Measurements from ENCODE around the gene SLC38A10.

Gene SLC38A10

DNA sequence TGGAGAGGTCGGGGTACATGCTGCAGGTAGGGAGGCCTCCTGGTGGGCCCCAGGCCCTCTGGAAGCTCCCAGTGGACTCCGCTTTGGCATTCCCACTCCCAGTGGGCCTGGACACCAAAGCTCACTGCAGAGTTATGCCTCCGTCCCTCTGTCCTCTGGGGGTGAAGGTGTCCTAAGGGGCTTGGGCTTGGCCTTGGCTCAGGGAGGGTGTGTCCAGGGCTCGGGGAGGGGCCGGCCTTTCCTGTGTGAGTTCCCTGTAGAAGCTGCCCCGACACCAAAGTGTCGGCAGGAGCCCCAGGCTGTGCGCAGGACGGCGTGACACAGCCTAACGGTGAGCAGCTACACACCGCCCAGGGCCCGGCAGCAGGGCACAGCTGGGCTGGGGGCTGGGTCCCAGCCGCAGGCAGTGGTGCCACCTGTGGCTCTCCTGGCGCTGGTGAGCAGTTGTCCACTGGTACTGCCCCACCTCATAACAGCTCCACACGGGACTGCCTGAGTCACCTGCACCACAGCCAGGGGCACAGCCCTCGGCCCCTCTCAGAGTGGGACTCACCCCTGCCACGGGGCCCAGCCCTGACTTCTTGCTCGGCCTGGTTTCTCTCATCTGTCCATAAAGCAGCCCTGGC, 62.4 kb downstream of the SLC38A10 start:
- TF ChIP-seq CTCF (IDR thresholded peaks at IDR 0.05; ENCODE audit: control extremely low read depth, extremely low read depth, low read depth, missing control alignments) = no peak
- DNase-seq (ENCODE audit: extremely low spot score) = no peak
- POLR2A ChIA-PET = no interaction called here
- CTCF ChIA-PET = no interaction called here

DNA sequence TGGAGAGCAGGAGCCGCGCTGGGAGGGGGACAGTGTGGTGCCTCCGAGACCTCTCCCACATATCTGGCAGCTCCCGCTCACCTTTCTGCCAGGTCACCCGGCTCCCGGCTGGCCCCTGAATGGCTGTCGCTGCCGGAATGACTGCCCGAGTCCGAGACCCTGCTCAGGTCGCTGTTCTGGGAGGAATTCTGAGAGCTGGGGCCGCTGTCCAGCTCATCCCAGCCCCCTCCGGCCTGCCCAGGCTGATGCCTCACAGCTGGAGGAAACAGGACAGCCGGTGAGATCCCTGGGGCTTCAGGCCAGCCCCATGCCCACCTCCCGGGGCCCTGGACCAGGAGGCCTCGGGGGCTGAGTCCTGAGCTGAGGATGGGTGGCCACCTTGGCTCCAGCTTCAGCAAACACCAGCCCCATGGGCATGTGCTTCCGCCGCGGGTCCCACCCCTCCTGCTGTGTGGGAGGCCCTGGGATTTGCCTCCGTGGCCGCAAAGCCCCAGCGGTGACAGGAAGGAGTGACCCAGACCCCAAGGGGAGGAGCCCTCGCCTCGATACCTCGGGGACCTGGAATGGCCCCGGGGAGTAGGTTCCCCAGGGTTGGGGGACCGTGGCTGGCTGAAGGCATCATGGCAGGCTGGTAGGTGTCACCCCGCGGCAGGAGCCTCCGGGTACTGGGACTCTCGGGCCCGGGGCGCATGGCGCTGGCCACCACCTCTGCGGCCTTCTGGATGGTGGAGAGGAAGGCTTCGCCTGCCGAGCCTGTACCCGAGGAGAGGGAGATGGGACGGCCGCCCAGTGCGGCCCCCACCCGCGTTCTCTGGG, 63.1 kb downstream of the SLC38A10 start:
- no peak for TF ChIP-seq CTCF (IDR thresholded peaks at IDR 0.05; ENCODE audit: control extremely low read depth, extremely low read depth, low read depth, missing control alignments)
- ChIA-PET CTCF (interaction anchor here (0.8 kb wide), 1 partner anchor 9 kb away, joined by 3 read pairs; the partner anchor contains the start of gene CEP131), POLR2A (no interaction called here)
- no peak for DNase-seq (ENCODE audit: extremely low spot score)

- ChIA-PET POLR2A (no interaction called here), CTCF (interaction anchor here (0.8 to 2.9 kb wide), 3 partner anchors 8 to 89 kb away, joined by 3 to 14 read pairs (median 11); partner anchors contain the start of genes CEP131, NDUFAF8 and TEPSIN)
- DNase-seq (ENCODE audit: extremely low spot score) = no peak
- no peak for TF ChIP-seq CTCF (IDR thresholded peaks at IDR 0.05; ENCODE audit: control extremely low read depth, extremely low read depth, low read depth, missing control alignments)
Measured at GRCh38 chr17:81231121-81231645, 63.9 kb downstream of the SLC38A10 start.

GRCh38 chr17:81230043-81230820, 64.9 kb downstream of the SLC38A10 start:
- TF ChIP-seq CTCF (IDR thresholded peaks at IDR 0.05; ENCODE audit: control extremely low read depth, extremely low read depth, low read depth, missing control alignments) = peak; percentile 34
- no peak for DNase-seq (ENCODE audit: extremely low spot score)
- ChIA-PET CTCF (interaction anchor here (0.9 to 2.9 kb wide), 5 partner anchors 9 to 289 kb away, joined by 3 to 14 read pairs (median 5); partner anchors contain the start of genes NDUFAF8 and TEPSIN), POLR2A (no interaction called here)

DNA sequence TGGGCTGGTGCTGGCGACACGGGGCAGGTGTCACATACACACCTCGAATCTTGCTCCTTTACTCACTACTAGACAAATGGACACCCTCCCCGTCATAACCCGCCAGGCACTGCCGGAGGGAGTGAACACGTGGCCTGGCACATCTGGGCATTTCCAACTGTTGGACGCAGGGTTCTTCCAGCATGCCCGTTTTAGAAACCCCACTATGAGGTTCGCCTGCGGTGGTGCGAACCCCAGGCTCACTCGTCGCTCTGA, 65.5 kb downstream of the SLC38A10 start:
- ChIA-PET CTCF (interaction anchor here (0.9 to 2.9 kb wide), 5 partner anchors 10 to 289 kb away, joined by 3 to 14 read pairs (median 5); partner anchors contain the start of genes NDUFAF8 and TEPSIN), POLR2A (no interaction called here)
- no peak for DNase-seq (ENCODE audit: extremely low spot score)
- TF ChIP-seq CTCF (IDR thresholded peaks at IDR 0.05; ENCODE audit: control extremely low read depth, extremely low read depth, low read depth, missing control alignments) = no peak
